ENCODE measurements around the gene CUL2. TPM values are rescaled to one million over a fixed set of nuclear protein-coding genes. Genes with fewer than 3 reads are reported as not detected.

Gene CUL2
- total and polyA plus RNA-seq, 2 of the 4 experiments (the other 2 are of a cell fraction) = 18.9 to 36.6 TPM

GRCh38 chr10:35130663-35131062 is 40.5 kb upstream of the CUL2 start:
- no peak overlapping the region for H2BK15ac ChIP-seq (ENCODE audit: low read depth, low read length)
- H3K9ac ChIP-seq (ENCODE audit: low read depth, low read length) = no peak overlapping the region
- BruUV-seq (replicated peaks) = no TSS peak
- DNase-seq = no peak
- H2AFZ ChIP-seq (replicated peaks; ENCODE audit: low read length, poor library complexity) = no peak overlapping the region
- no peak overlapping the region for H3K14ac ChIP-seq (replicated peaks; ENCODE audit: low read depth, low read length)
- no peak overlapping the region for H3K4me3 ChIP-seq (ENCODE audit: insufficient read depth, low read depth, low read length)
- ChIA-PET POLR2A (ENCODE audit: unreplicated experiment) (no interaction called here), CTCF (no interaction called here)
- H2BK120ac ChIP-seq (ENCODE audit: low read depth, low read length) = no peak overlapping the region
- H4K8ac ChIP-seq (ENCODE audit: low read depth in 2 of 2, low read length in 2 of 2) = no peak overlapping the region
- intact Hi-C loops (cut with micrococcal nuclease) (no loop called here), in situ Hi-C loops (cut with MboI; ENCODE audit: low sequenced_read_pairs) (no loop called here), dilution Hi-C loops (cut with HindIII; ENCODE audit: low sequenced_read_pairs, unreplicated experiment) (no loop called here)
- no peaks in the 10 kb centered on the region for H3K9me3 ChIP-seq (ENCODE audit: control insufficient read depth, insufficient read depth, low read length)
- no peak overlapping the region for H2BK5ac ChIP-seq (ENCODE audit: low read depth, low read length, poor library complexity, severe bottlenecking)
- H3K9me1 ChIP-seq (ENCODE audit: insufficient read depth, low read length) = no peaks in the 10 kb centered on the region; the same call in none of the 2 replicates
- no peak overlapping the region for H2AK9ac ChIP-seq (replicated peaks; ENCODE audit: low read depth, low read length, poor library complexity)
- no peak overlapping the region for H4K5ac ChIP-seq (ENCODE audit: low read depth, low read length)
- no CpG with 5 or more reads among the region's 4 CpGs for WGBS, 2 experiments (ENCODE audit: extremely low coverage in 2 of 2, insufficient read length in 1 of 2)
- no peak overlapping the region for H3K4ac ChIP-seq (ENCODE audit: low read depth, low read length)
- no peak overlapping the region for H4K91ac ChIP-seq (ENCODE audit: insufficient read depth, low read depth, low read length)
- TF ChIP-seq RCOR1 (IDR thresholded peaks at IDR 0.05; ENCODE audit: insufficient replicate concordance, low read length) (no peak), CEBPB (IDR thresholded peaks at IDR 0.05; ENCODE audit: low read depth, low read length) (no peak), CHD1 (IDR thresholded peaks at IDR 0.05; ENCODE audit: low read depth, low read length) (no peak), RFX5 (IDR thresholded peaks at IDR 0.05; ENCODE audit: low read depth, low read length) (no peak), NFE2L2 (IDR thresholded peaks at IDR 0.05; ENCODE audit: low read depth, low read length) (no peak), MXI1 (IDR thresholded peaks at IDR 0.05; ENCODE audit: borderline replicate concordance, low read depth, low read length) (no peak), CTCF (conservative IDR thresholded peaks at IDR 0.05; ENCODE audit: low read depth, low read length) (no peak), SMC3 (IDR thresholded peaks at IDR 0.05; ENCODE audit: low read depth, low read length) (no peak), BHLHE40 (IDR thresholded peaks at IDR 0.05; ENCODE audit: low read depth, low read length) (no peak), MAZ (IDR thresholded peaks at IDR 0.05; ENCODE audit: borderline replicate concordance, low read depth, low read length) (no peak)
- TF ChIP-seq, protein P1, sequence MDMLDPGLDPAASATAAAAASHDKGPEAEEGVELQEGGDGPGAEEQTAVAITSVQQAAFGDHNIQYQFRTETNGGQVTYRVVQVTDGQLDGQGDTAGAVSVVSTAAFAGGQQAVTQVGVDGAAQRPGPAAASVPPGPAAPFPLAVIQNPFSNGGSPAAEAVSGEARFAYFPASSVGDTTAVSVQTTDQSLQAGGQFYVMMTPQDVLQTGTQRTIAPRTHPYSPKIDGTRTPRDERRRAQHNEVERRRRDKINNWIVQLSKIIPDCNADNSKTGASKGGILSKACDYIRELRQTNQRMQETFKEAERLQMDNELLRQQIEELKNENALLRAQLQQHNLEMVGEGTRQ (IDR thresholded peaks at IDR 0.05; ENCODE audit: low read depth, low read length) = no peak
- no peak overlapping the region for H3K4me2 ChIP-seq (ENCODE audit: low read depth, low read length)
- H3K79me1 ChIP-seq (ENCODE audit: low read depth in 1 of 2, low read length in 2 of 2) = peaks cover 9 to 41% of the 10 kb centered on the region in 2 experiments
- H3K18ac ChIP-seq (ENCODE audit: low read depth, low read length) = no peak overlapping the region
- H2BK20ac ChIP-seq (ENCODE audit: low read depth, low read length) = no peak overlapping the region
- no peak overlapping the region for H3K23ac ChIP-seq (ENCODE audit: low read depth, low read length)
- ATAC-seq (ENCODE audit: low read depth) = no peak
- no peaks in the 10 kb centered on the region for H3K27me3 ChIP-seq (ENCODE audit: control insufficient read depth, insufficient read depth, low read length)
- no peak overlapping the region for H3K27ac ChIP-seq (ENCODE audit: insufficient read depth, low read length)
- H2AK5ac ChIP-seq (ENCODE audit: low read depth, low read length) = no peak overlapping the region
- no peak overlapping the region for H3K56ac ChIP-seq (ENCODE audit: extremely low read depth, insufficient read depth, low read length)
- H4K20me1 ChIP-seq (ENCODE audit: insufficient read depth, low read length) = no peaks in the 10 kb centered on the region
- peaks cover 3% of the 10 kb centered on the region for H3K4me1 ChIP-seq (ENCODE audit: control insufficient read depth, insufficient read depth, low read length)
- no peaks in the 10 kb centered on the region for H3K36me3 ChIP-seq (ENCODE audit: control insufficient read depth, insufficient read depth, low read length)

Data from IMR-90 (cell line).